Measurements from ENCODE around the gene PMAIP1.

GRCh38 chr18:59867337-59868104, 32.3 kb upstream of the PMAIP1 start:
- no peak for TF ChIP-seq JUN (IDR thresholded peaks at IDR 0.05; ENCODE audit: low read depth, low read length)
- TF ChIP-seq ASH2L (IDR thresholded peaks at IDR 0.05; ENCODE audit: low read length): no peak
- TF ChIP-seq MAFK (IDR thresholded peaks at IDR 0.05; ENCODE audit: low read depth, low read length): no peak
